Endothelial cell of umbilical vein (primary cell): ENCODE results near the gene ABCA3. TPM values are rescaled to one million over a fixed set of nuclear protein-coding genes. Genes with fewer than 3 reads are reported as not detected.

Experiments
- BruUV-seq: library from RNA; stranded (reverse); fragments of 400-500 nt; replicated peaks from 2 replicates; lab custom pipeline; 2021; lab: Mats Ljungman, UMichigan
- CTCF ChIA-PET: fragments of 300-600, 350-600 bp; sonication (Branson Sonifier 250); formaldehyde crosslinking; loops from one replicate; lab custom pipeline; 2021; ENCODE audit warnings: antibody characterized with exemption, inconsistent platforms; lab: Charles Lee
- POLR2A ChIA-PET: fragments of 300-600, 350-600 bp; sonication (Branson Sonifier 250); formaldehyde crosslinking; loops from one replicate; lab custom pipeline; 2021; ENCODE audit warnings: antibody characterized with exemption, inconsistent platforms; lab: Charles Lee
- DNase-seq: peaks from one replicate; pipeline ENCODE4 v3.0.0-alpha.2; 2011; ENCODE audit warnings: low read depth, low spot score
- FAIRE-seq: peaks from 2 replicates; lab custom pipeline; 2011; peaks lifted over from hg19 to GRCh38; lab: Jason Lieb, UNC
- H2AFZ ChIP-seq: 2 replicates; pipeline ENCODE4 v1.6.0; 2012; ENCODE audit warnings: low read depth, low read length, control low read depth, inconsistent platforms
- H3K27ac ChIP-seq: 2 replicates; pipeline ENCODE4 v1.5.1; 2011; ENCODE audit warnings: low read depth, mild to moderate bottlenecking, control low read depth, low read length, moderate library complexity; ENCODE audit not compliant: insufficient read depth
- H3K27me3 ChIP-seq, 2 experiments: 2 replicates each; pipeline versions ENCODE4 v1.6.0 to v1.6.1; 2011; ENCODE audit warnings: low read length in 2 of 2, mixed read lengths in 1 of 2; ENCODE audit not compliant: control insufficient read depth in 2 of 2, insufficient read depth in 2 of 2
- H3K36me3 ChIP-seq, 2 experiments: 2 replicates in 1 of 2; 3 replicates in 1 of 2; pipeline ENCODE4 v1.5.1; 2011; ENCODE audit warnings: low read length in 2 of 2, mild to moderate bottlenecking in 1 of 2, moderate library complexity in 1 of 2; ENCODE audit not compliant: control insufficient read depth in 2 of 2, insufficient read depth in 2 of 2; ENCODE audit errors: extremely low read depth in 1 of 2
- H3K4me1 ChIP-seq: 3 replicates; pipeline ENCODE4 v1.5.1; 2011; ENCODE audit warnings: mild to moderate bottlenecking, low read length; ENCODE audit not compliant: control insufficient read depth, insufficient read depth; ENCODE audit errors: extremely low read depth
- H3K4me2 ChIP-seq: 2 replicates; pipeline ENCODE4 v1.6.1; 2011; ENCODE audit warnings: low read length, control low read depth, mixed read lengths; ENCODE audit not compliant: insufficient read depth
- H3K4me3 ChIP-seq, 3 experiments: fragments of 200-600 bp in 1 of 3; sonication (generic), shearing (Covaris generic) in 1 of 3; replicated peaks in 1 of 3; 2 replicates each; pipeline ENCODE4 v1.5.1; 2011 to 2016; ENCODE audit warnings: control low read depth in 3 of 3, low read length in 3 of 3, mild to moderate bottlenecking in 2 of 3, inconsistent platforms in 1 of 3, low read depth in 1 of 3, moderate library complexity in 1 of 3; ENCODE audit not compliant: insufficient read depth in 1 of 3
- H3K79me2 ChIP-seq: 2 replicates; pipeline ENCODE4 v1.6.0; 2012; ENCODE audit warnings: low read length, inconsistent platforms; ENCODE audit not compliant: control insufficient read depth, insufficient read depth
- H3K9ac ChIP-seq: replicated peaks from 2 replicates; pipeline ENCODE3; 2011; ENCODE audit warnings: low read length, control low read depth; ENCODE audit not compliant: insufficient read depth; ENCODE audit errors: extremely low read depth
- H3K9me1 ChIP-seq: replicated peaks from 3 replicates; pipeline ENCODE4 v1.6.0; 2011; ENCODE audit warnings: mild to moderate bottlenecking, low read length; ENCODE audit not compliant: control insufficient read depth, insufficient read depth; ENCODE audit errors: extremely low read depth
- H3K9me3 ChIP-seq: replicated peaks from 2 replicates; pipeline ENCODE4 v1.5.1; 2012; ENCODE audit warnings: low read length, inconsistent platforms; ENCODE audit not compliant: control insufficient read depth, insufficient read depth
- H4K20me1 ChIP-seq: replicated peaks from 2 replicates; pipeline ENCODE3; 2011; ENCODE audit warnings: mild to moderate bottlenecking, low read length; ENCODE audit not compliant: control insufficient read depth, insufficient read depth; ENCODE audit errors: extremely low read depth
- CTCF ChIP-seq, 2 donors: IDR thresholded peaks; 1 replicate in 1 of 2; 2 replicates in 1 of 2; pipeline ENCODE4 v1.5.1; 2011; ENCODE audit warnings: low read length in 2 of 2, mild to moderate bottlenecking in 2 of 2, moderate library complexity in 2 of 2, control low read depth in 1 of 2, inconsistent platforms in 1 of 2, low read depth in 1 of 2; ENCODE audit not compliant: insufficient read depth in 1 of 2; ENCODE audit errors: extremely low read depth in 1 of 2
- EZH2 ChIP-seq: IDR thresholded peaks from 2 replicates; pipeline ENCODE4 v1.6.1; 2012; ENCODE audit warnings: borderline replicate concordance, low read depth, mild to moderate bottlenecking, moderate library complexity, low read length, inconsistent platforms; ENCODE audit not compliant: severe bottlenecking
- FOS ChIP-seq: IDR thresholded peaks from 2 replicates; pipeline ENCODE4 v1.6.1; 2011; ENCODE audit warnings: mild to moderate bottlenecking, low read length, moderate library complexity, borderline replicate concordance; ENCODE audit not compliant: insufficient read depth
- GATA2 ChIP-seq: IDR thresholded peaks from 2 replicates; pipeline ENCODE4 v1.7.0; 2011; ENCODE audit warnings: low read depth, mild to moderate bottlenecking, moderate library complexity, mixed read lengths, low read length; ENCODE audit not compliant: insufficient read length, insufficient read depth
- JUN ChIP-seq: IDR thresholded peaks from 2 replicates; pipeline ENCODE4 v1.6.1; 2011; ENCODE audit warnings: borderline replicate concordance, low read depth; ENCODE audit not compliant: insufficient read length, insufficient read depth
- MAX ChIP-seq: IDR thresholded peaks from 2 replicates; pipeline ENCODE4 v1.6.1; 2011; ENCODE audit not compliant: insufficient read depth, insufficient read length
- MYC ChIP-seq: IDR thresholded peaks from one replicate; pipeline ENCODE4 v1.6.1; 2011; ENCODE audit warnings: mild to moderate bottlenecking, low read depth, low read length
- POLR2A ChIP-seq: IDR thresholded peaks from 2 replicates; pipeline ENCODE4 v1.6.1; 2012; ENCODE audit warnings: low read depth, mild to moderate bottlenecking, control low read depth, low read length
- POLR2AphosphoS5 ChIP-seq: IDR thresholded peaks from 2 replicates; pipeline ENCODE4 v1.6.1; 2012; ENCODE audit warnings: low read depth, mild to moderate bottlenecking, control low read depth, low read length, moderate library complexity; ENCODE audit not compliant: insufficient read depth
- dilution Hi-C: fragments of 300-500 bp; cut with MboI; formaldehyde crosslinking; loops from one replicate; pipeline ENCODE4 v1.15.0; 2019; ENCODE audit warnings: low sequenced_read_pairs; ENCODE audit not compliant: extremely low pct_ligation_motif_present
- intact Hi-C: fragments of 100-400 bp; cut with micrococcal nuclease; formaldehyde crosslinking; loops from one replicate; pipeline ENCODE4 v1.10.0; 2022
- polyA plus RNA-seq, 4 experiments: library from polyadenylated mRNA; depleted of rRNA in 3 of 4; stranded (reverse) in 3 of 4; unstranded in 1 of 4; fragments of >200 nt; gene quantifications; 2 replicates each; pipeline versions ENCODE4 v1.2.1 to v1.2.3, GENCODE V29; 2011 to 2012; ENCODE audit warnings: missing spikeins in 1 of 4
- total RNA-seq: library from RNA; stranded (reverse); gene quantifications from 2 replicates; pipeline ENCODE4 v1.2.3, GENCODE V29; 2021

The ABCA3 gene
- total and polyA plus RNA-seq, 2 donors (not counting 3 experiments of a cell fraction or from before 2014, with no cell fraction given), result 13.5 to 36.0 TPM

DNA sequence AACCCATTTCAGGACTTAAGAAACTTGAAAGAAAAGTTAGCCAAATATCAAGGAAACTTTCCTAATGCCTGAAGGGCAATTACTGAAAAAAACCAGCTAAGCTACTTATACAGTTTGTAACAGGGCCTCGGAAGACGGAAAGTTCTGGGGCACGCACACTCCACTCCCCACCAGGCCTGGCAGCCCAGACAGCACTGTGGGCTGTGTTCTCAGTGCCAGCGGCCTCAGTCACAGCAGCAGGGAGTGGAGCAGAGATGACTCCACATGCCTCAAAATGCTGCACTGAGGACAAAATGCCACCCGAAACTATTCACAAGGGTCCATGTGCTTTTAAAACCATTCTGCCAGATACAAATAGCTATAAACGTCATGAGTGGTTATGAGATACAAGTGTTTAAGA, 82.8 kb downstream of the ABCA3 start:
- peaks cover 36% of the 10 kb centered on the region for H3K79me2 ChIP-seq
- no peaks in the 10 kb centered on the region for H3K9me1 ChIP-seq
- BruUV-seq, result no TSS peak
- H3K4me1 ChIP-seq, result no peaks in the 10 kb centered on the region
- TF ChIP-seq JUN, result no peak
- no peak for TF ChIP-seq EZH2
- no peak for TF ChIP-seq MYC
- no peak for TF ChIP-seq POLR2A
- no peak for TF ChIP-seq MAX
- TF ChIP-seq GATA2, result no peak
- TF ChIP-seq CTCF (IDR thresholded peaks at IDR 0.05; ENCODE audit: extremely low read depth in 1 of 2, insufficient read depth in 1 of 2, low read depth in 1 of 2, low read length in 2 of 2), result no peak
- TF ChIP-seq FOS, result no peak
- no peak for TF ChIP-seq POLR2AphosphoS5
- DNase-seq (no peak), FAIRE-seq (no peak)
- no peak overlapping the region for H3K4me2 ChIP-seq
- H3K27me3 ChIP-seq, result no peaks in the 10 kb centered on the region
- no peak overlapping the region for H3K27ac ChIP-seq
- intact Hi-C loops (no loop called here), dilution Hi-C loops (no loop called here)
- POLR2A ChIA-PET, result no interaction called here
- H3K9me3 ChIP-seq, result no peaks in the 10 kb centered on the region
- no peak overlapping the region for H3K4me3 ChIP-seq
- H3K9ac ChIP-seq, result no peak overlapping the region
- peaks cover 41 to 47% of the 10 kb centered on the region in 2 experiments for H3K36me3 ChIP-seq
- no peaks in the 10 kb centered on the region for H4K20me1 ChIP-seq
- H2AFZ ChIP-seq, result no peak overlapping the region
- CTCF ChIA-PET, result no interaction called here
